HepG2 (cell line): ENCODE data around the gene NEU1. TPM values are rescaled to one million over a fixed set of nuclear protein-coding genes. Genes with fewer than 3 reads are reported as not detected.

Experiments
- ARID4A ChIP-seq: sonication (generic); formaldehyde crosslinking; IDR thresholded peaks from 2 replicates; pipeline ENCODE4 v1.5.0; 2020; ENCODE audit warnings: mild to moderate bottlenecking, missing genetic modification reagents, borderline replicate concordance
- BHLHE40 ChIP-seq: IDR thresholded peaks from 2 replicates; pipeline ENCODE4 v1.6.1; 2011; ENCODE audit warnings: low read length, improper control_type of control experiment
- HNF1A ChIP-seq, 2 experiments: sonication (generic) in 1 of 2; formaldehyde crosslinking in 1 of 2; IDR thresholded peaks; 2 replicates each; pipeline versions ENCODE4 v1.4.0 to v1.6.1; 2016 to 2020; ENCODE audit warnings: borderline replicate concordance in 1 of 2, low read depth in 1 of 2, mild to moderate bottlenecking in 1 of 2, missing genetic modification reagents in 1 of 2
- KAT8 ChIP-seq: IDR thresholded peaks from 2 replicates; pipeline ENCODE4 v1.6.1; 2016; ENCODE audit warnings: missing genetic modification reagents, missing compliant biosample characterization
- PHF21A ChIP-seq: sonication (generic); formaldehyde crosslinking; IDR thresholded peaks from 2 replicates; pipeline ENCODE4 v1.5.0; 2020; ENCODE audit warnings: mild to moderate bottlenecking, missing genetic modification reagents
- POLR2AphosphoS2 ChIP-seq: IDR thresholded peaks from 2 replicates; pipeline ENCODE4 v1.6.1; 2011; ENCODE audit warnings: low read depth, low read length, improper control_type of control experiment
- SAFB2 ChIP-seq: sonication (generic); formaldehyde crosslinking; IDR thresholded peaks from 2 replicates; pipeline ENCODE4 v1.5.1; 2020; ENCODE audit warnings: missing genetic modification reagents, low read depth, mild to moderate bottlenecking, borderline replicate concordance
- TAF1 ChIP-seq: sonication (generic); formaldehyde crosslinking; IDR thresholded peaks from 2 replicates; pipeline ENCODE4 v1.4.0; 2020; ENCODE audit warnings: missing genetic modification reagents
- ZBTB7A ChIP-seq: sonication (generic); formaldehyde crosslinking; IDR thresholded peaks from 2 replicates; pipeline ENCODE4 v1.8.0; 2022; ENCODE audit warnings: mild to moderate bottlenecking, missing genetic modification reagents
- ZNF124 ChIP-seq: sonication (generic); formaldehyde crosslinking; IDR thresholded peaks from 2 replicates; pipeline ENCODE4 v1.4.0; 2020; ENCODE audit warnings: missing genetic modification reagents
- ZNF180 ChIP-seq: sonication (generic); formaldehyde crosslinking; IDR thresholded peaks from 2 replicates; pipeline ENCODE4 v1.4.0; 2020; ENCODE audit warnings: low read depth, missing genetic modification reagents, borderline replicate concordance
- ZNF441 ChIP-seq: sonication (generic); formaldehyde crosslinking; IDR thresholded peaks from 2 replicates; pipeline ENCODE4 v1.7.0; 2021; ENCODE audit warnings: missing genetic modification reagents, borderline replicate concordance
- ZNF597 ChIP-seq: sonication (generic); formaldehyde crosslinking; IDR thresholded peaks from 2 replicates; pipeline ENCODE4 v1.5.0; 2020; ENCODE audit warnings: missing genetic modification reagents
- ZNF615 ChIP-seq: sonication (generic); formaldehyde crosslinking; IDR thresholded peaks from 2 replicates; pipeline ENCODE4 v1.5.0; 2020; ENCODE audit warnings: mild to moderate bottlenecking, missing genetic modification reagents, borderline replicate concordance
- ZNF780A ChIP-seq: sonication (generic); formaldehyde crosslinking; IDR thresholded peaks from 2 replicates; pipeline ENCODE4 v1.8.0; 2022; ENCODE audit warnings: mild to moderate bottlenecking, missing genetic modification reagents, moderate library complexity
- ZNF792 ChIP-seq: IDR thresholded peaks from 2 replicates; pipeline ENCODE4 v1.6.1; 2016
- polyA plus RNA-seq, 8 experiments: library from polyadenylated mRNA; depleted of rRNA in 3 of 8; stranded (reverse) in 7 of 8; unstranded in 1 of 8; fragments of >200 nt; fragmentation: Illumina TruSeq in 4 of 8; extraction: Trizol in 4 of 8; gene quantifications; 2 replicates each; pipeline versions ENCODE4 v1.2.1 to v1.2.3, GENCODE V29; 2011 to 2016; ENCODE audit warnings: low read depth in 4 of 8, missing spikeins in 1 of 8, mixed read lengths in 1 of 8; ENCODE audit not compliant: insufficient read depth in 1 of 8
- total RNA-seq, 5 experiments: library from RNA; depleted of rRNA; stranded (reverse); fragments of >200 nt; fragmentation: Illumina TruSeq; extraction: Trizol; gene quantifications; 2 replicates each; pipeline ENCODE4 v1.2.3, GENCODE V29; 2016; ENCODE audit warnings: low read depth in 1 of 5
- TF ChIP-seq, protein P1 (sequence below): sonication (generic); formaldehyde crosslinking; IDR thresholded peaks from 2 replicates; pipeline ENCODE4 v1.8.1; 2023; ENCODE audit warnings: missing genetic modification reagents, mild to moderate bottlenecking, borderline replicate concordance

NEU1 gene
- total and polyA plus RNA-seq, 2 of the 13 experiments (the other 11 are each of a cell fraction or from before 2014, with no cell fraction given) = 215 to 297 TPM

GRCh38 chr6:31865205-31866118 lies 2.8 kb upstream of the NEU1 start (continued):
- TF ChIP-seq ARID4A (CRISPR knock-in tag) (peak; percentile 79; the same call in 1 of the 2 replicates), BHLHE40 (peak; percentile 63; the same call in 1 of the 2 replicates), ZNF597 (no peak), TAF1 (peak; percentile 50; the same call in 1 of the 2 replicates), KAT8 (peak; percentile 83), HNF1A (IDR thresholded peaks at IDR 0.05; ENCODE audit: low read depth) (peak; percentile 61; the same call in 1 of the 2 replicates), HNF1A (CRISPR knock-in tag; IDR thresholded peaks at IDR 0.05; ENCODE audit: borderline replicate concordance) (peak; percentile 88), PHF21A (CRISPR knock-in tag) (peak; percentile 96), ZNF792 (CRISPR knock-in tag) (peak; percentile 84; the same call in 1 of the 2 replicates), ZBTB7A (peak; percentile 68), SAFB2 (CRISPR knock-in tag) (peak; percentile 92; the same call in 1 of the 2 replicates), POLR2AphosphoS2 (no peak), ZNF180 (CRISPR knock-in tag) (no peak), ZNF441 (CRISPR knock-in tag) (no peak; the same call in 1 of the 2 replicates), ZNF124 (CRISPR knock-in tag) (peak; percentile 82), ZNF615 (CRISPR knock-in tag) (no peak), ZNF780A (CRISPR knock-in tag) (no peak)
- TF ChIP-seq, protein P1, sequence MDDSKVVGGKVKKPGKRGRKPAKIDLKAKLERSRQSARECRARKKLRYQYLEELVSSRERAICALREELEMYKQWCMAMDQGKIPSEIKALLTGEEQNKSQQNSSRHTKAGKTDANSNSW (CRISPR knock-in tag) = no peak
